GM19468 (cell line): ENCODE data around the gene RBM19.

Experiments
- ATAC-seq: cut with Tn5 transposase; IDR thresholded peaks from one replicate; pipeline ENCODE4 v1.9.1; 2021; ENCODE audit warnings: mild to moderate bottlenecking, moderate library complexity, moderate number of reproducible peaks; ENCODE audit not compliant: unreplicated experiment; ENCODE audit errors: extremely low read depth

Gene RBM19

GRCh38 chr12:113891167-113891692, 74.9 kb downstream of the RBM19 start:
- ATAC-seq, result no peak

GRCh38 chr12:113889891-113890581, 76.1 kb downstream of the RBM19 start:
- ATAC-seq, result no peak

- no peak for ATAC-seq
Observed at GRCh38 chr12:113889076-113889475, 77.0 kb downstream of the RBM19 start.

GRCh38 chr12:113888435-113888834, 77.7 kb downstream of the RBM19 start:
- no peak for ATAC-seq

- no peak for ATAC-seq
Observed at GRCh38 chr12:113887906-113888305, 78.2 kb downstream of the RBM19 start.

GRCh38 chr12:113886721-113887120, 79.4 kb downstream of the RBM19 start:
- no peak for ATAC-seq

GRCh38 chr12:113884392-113884791, 81.7 kb downstream of the RBM19 start:
- ATAC-seq, result no peak

GRCh38 chr12:113882690-113883089, 83.4 kb downstream of the RBM19 start:
- ATAC-seq, result no peak

GRCh38 chr12:113880988-113881962, 84.8 kb downstream of the RBM19 start:
- ATAC-seq, result no peak

GRCh38 chr12:113880326-113880725, 85.8 kb downstream of the RBM19 start:
- no peak for ATAC-seq

GRCh38 chr12:113879658-113880057, 86.5 kb downstream of the RBM19 start:
- no peak for ATAC-seq

GRCh38 chr12:113877607-113878006, 88.5 kb downstream of the RBM19 start:
- no peak for ATAC-seq

- ATAC-seq, result no peak
Observed at GRCh38 chr12:113876160-113876559, 90.0 kb downstream of the RBM19 start.

- no peak for ATAC-seq
Observed at GRCh38 chr12:113875691-113876090, 90.4 kb downstream of the RBM19 start.

GRCh38 chr12:113874999-113875561, 91.0 kb downstream of the RBM19 start:
- no peak for ATAC-seq

GRCh38 chr12:113874326-113874725, 91.8 kb downstream of the RBM19 start:
- no peak for ATAC-seq

GRCh38 chr12:113873740-113874139, 92.4 kb downstream of the RBM19 start:
- no peak for ATAC-seq

GRCh38 chr12:113870890-113871289, 95.2 kb downstream of the RBM19 start:
- ATAC-seq, result no peak

GRCh38 chr12:113870035-113870434, 96.1 kb downstream of the RBM19 start:
- no peak for ATAC-seq

GRCh38 chr12:113868365-113868764, 97.8 kb downstream of the RBM19 start:
- ATAC-seq, result no peak

- no peak for ATAC-seq
Observed at GRCh38 chr12:113867258-113867657, 98.9 kb downstream of the RBM19 start.
